H1 (cell line): ENCODE results near the gene RHOT1. TPM values are rescaled to one million over a fixed set of nuclear protein-coding genes. Genes with fewer than 3 reads are reported as not detected.

Experiments used
- BACH1 ChIP-seq: IDR thresholded peaks from 2 replicates; pipeline ENCODE4 v1.6.1; 2012; ENCODE audit warnings: low read length, improper control_type of control experiment
- POLR2AphosphoS5 ChIP-seq: IDR thresholded peaks from 2 replicates; pipeline ENCODE4 v1.6.1; 2011; ENCODE audit warnings: low read depth, low read length
- SIRT6 ChIP-seq: IDR thresholded peaks from one replicate; pipeline ENCODE4 v1.7.1; 2012; ENCODE audit warnings: low read length, inconsistent platforms
- polyA plus RNA-seq, 7 experiments: library from polyadenylated mRNA; depleted of rRNA in 3 of 7; stranded (reverse) in 5 of 7; unstranded in 2 of 7; fragments of >200 nt in 5 of 7; fragments of 200-250 nt in 2 of 7; gene quantifications; 1 replicate in 5 of 7; 2 replicates in 1 of 7; 4 replicates in 1 of 7; pipeline versions ENCODE4 v1.2.1 to v1.2.3, GENCODE V29; 2011 to 2013; ENCODE audit warnings: missing spikeins in 2 of 7, mixed read lengths in 2 of 7
- total RNA-seq: library from RNA; stranded (reverse); fragmentation: NEBNext Ultra II Directional; extraction: Animal tissue kit (Norgen Biotek cat#: 25700); gene quantifications from 2 replicates; pipeline ENCODE4 v1.2.1, GENCODE V29; 2021

Gene RHOT1
- total and polyA plus RNA-seq, 2 of the 8 experiments (the other 6 are each of a cell fraction or from before 2014, with no cell fraction given): 34.2 to 38.2 TPM

- TF ChIP-seq SIRT6: no peak
- no peak for TF ChIP-seq BACH1
- TF ChIP-seq POLR2AphosphoS5: no peak
- TF ChIP-seq, all 59 proteins: peak for 0
These were observed 49.0 kb downstream of the RHOT1 start (continued) for GRCh38 chr17:32191306-32191705.
